CD4-positive, alpha-beta T cell treated with Interleukin-12 subunit alpha and Interleukin-12 subunit beta, for 1 hour (primary cell): ENCODE results near the gene TLK2.

Experiments
- DNase-seq: peaks from one replicate; pipeline ENCODE4 v3.0.0-alpha.2; 2020

Gene TLK2

GRCh38 chr17:62630365-62631085 lies 151.9 kb downstream of the TLK2 start:
- DNase-seq = no peak

GRCh38 chr17:62631086-62631935 lies 152.7 kb downstream of the TLK2 start:
- DNase-seq = no peak

GRCh38 chr17:62631936-62632924 lies 153.6 kb downstream of the TLK2 start:
- no peak for DNase-seq

- DNase-seq = no peak
Observed at GRCh38 chr17:62637809-62638208, 159.2 kb downstream of the TLK2 start.

GRCh38 chr17:62641153-62641552 lies 162.5 kb downstream of the TLK2 start:
- no peak for DNase-seq

- no peak for DNase-seq
Observed at GRCh38 chr17:62641951-62642350, 163.3 kb downstream of the TLK2 start.

GRCh38 chr17:62643496-62643895 lies 164.9 kb downstream of the TLK2 start:
- DNase-seq = no peak

- no peak for DNase-seq
Observed at GRCh38 chr17:62644487-62645173, 166.0 kb downstream of the TLK2 start.

- DNase-seq = no peak
Observed at GRCh38 chr17:62648251-62648955, 169.8 kb downstream of the TLK2 start.

GRCh38 chr17:62648956-62649294 lies 170.3 kb downstream of the TLK2 start:
- DNase-seq = no peak

- no peak for DNase-seq
Observed at GRCh38 chr17:62649570-62649969, 170.9 kb downstream of the TLK2 start.

GRCh38 chr17:62650587-62650986 lies 172.0 kb downstream of the TLK2 start:
- DNase-seq = no peak

- DNase-seq = peak; percentile 30
Observed at GRCh38 chr17:62652251-62653001, 173.8 kb downstream of the TLK2 start.

- DNase-seq = peak; percentile 63
Observed at GRCh38 chr17:62653002-62653825, 174.6 kb downstream of the TLK2 start.

- DNase-seq = no peak
Observed at GRCh38 chr17:62653826-62654761, 175.5 kb downstream of the TLK2 start.

- no peak for DNase-seq
Observed at GRCh38 chr17:62655656-62656055, 177.0 kb downstream of the TLK2 start.

GRCh38 chr17:62656446-62656845 lies 177.8 kb downstream of the TLK2 start:
- DNase-seq = no peak

- DNase-seq = no peak
Observed at GRCh38 chr17:62657145-62657665, 178.6 kb downstream of the TLK2 start.

GRCh38 chr17:62657690-62658089 lies 179.1 kb downstream of the TLK2 start:
- DNase-seq = no peak
